KMS-11 (cell line): ENCODE data around the gene STEAP1B.
A peak's percentile ranks its signal among the peaks of the same experiment; 100 is the strongest.
"Not testable (repeated sequence)": the region's sequence is repeated elsewhere in the genome, so short reads cannot be mapped to it uniquely, and the experiment has no call there.

Experiments used
- H2AFZ ChIP-seq: fragments of 200-600 bp; sonication (generic); 2 replicates; pipeline ENCODE4 v1.6.1; 2016; ENCODE audit warnings: antibody characterized with exemption, mixed run types, low read depth
- H3K27ac ChIP-seq: fragments of 200-600 bp; sonication (generic); 2 replicates; pipeline ENCODE4 v1.6.1; 2016; ENCODE audit warnings: mild to moderate bottlenecking, mixed run types
- H3K27me3 ChIP-seq: fragments of 200-600 bp; sonication (generic); 2 replicates; pipeline ENCODE4 v1.6.1; 2017; ENCODE audit warnings: mild to moderate bottlenecking, low read depth, mixed run types, moderate library complexity; ENCODE audit not compliant: insufficient read depth
- H3K36me3 ChIP-seq: fragments of 200-600 bp; sonication (generic); 2 replicates; pipeline ENCODE4 v1.6.1; 2017; ENCODE audit warnings: mild to moderate bottlenecking, mixed run types; ENCODE audit not compliant: insufficient read depth
- H3K4me1 ChIP-seq: fragments of 200-600 bp; sonication (generic); 2 replicates; pipeline ENCODE4 v1.6.1; 2016; ENCODE audit warnings: mild to moderate bottlenecking, low read depth, mixed run types; ENCODE audit not compliant: poor library complexity, severe bottlenecking
- H3K4me2 ChIP-seq: fragments of 200-600 bp; sonication (generic); 2 replicates; pipeline ENCODE4 v1.7.0; 2016; ENCODE audit warnings: mild to moderate bottlenecking, mixed run types
- H3K4me3 ChIP-seq: fragments of 200-600 bp; sonication (generic); IDR thresholded peaks from 2 replicates; pipeline ENCODE4 v1.6.1; 2017; ENCODE audit warnings: low read depth, low read length, mixed read lengths; ENCODE audit not compliant: insufficient read depth
- H3K79me2 ChIP-seq: fragments of 200-600 bp; sonication (generic); 2 replicates; pipeline ENCODE4 v1.6.1; 2016; ENCODE audit warnings: low read depth, mixed run types; ENCODE audit not compliant: insufficient read depth
- H3K9ac ChIP-seq: fragments of 200-600 bp; sonication (generic); 2 replicates; pipeline ENCODE4 v1.6.1; 2016; ENCODE audit warnings: mild to moderate bottlenecking, mixed run types
- H4K20me1 ChIP-seq: fragments of 200-600 bp; sonication (generic); 2 replicates; pipeline ENCODE4 v1.6.1; 2016; ENCODE audit warnings: mild to moderate bottlenecking, mixed run types; ENCODE audit not compliant: insufficient read depth
- TF ChIP-seq, protein P1 (sequence below): fragments of 200-600 bp; sonication (generic); conservative IDR thresholded peaks from 2 replicates; pipeline ENCODE4 v1.6.1; 2017; ENCODE audit warnings: low read depth, mild to moderate bottlenecking, antibody characterized with exemption, low read length, moderate library complexity, mixed read lengths

STEAP1B gene

DNA sequence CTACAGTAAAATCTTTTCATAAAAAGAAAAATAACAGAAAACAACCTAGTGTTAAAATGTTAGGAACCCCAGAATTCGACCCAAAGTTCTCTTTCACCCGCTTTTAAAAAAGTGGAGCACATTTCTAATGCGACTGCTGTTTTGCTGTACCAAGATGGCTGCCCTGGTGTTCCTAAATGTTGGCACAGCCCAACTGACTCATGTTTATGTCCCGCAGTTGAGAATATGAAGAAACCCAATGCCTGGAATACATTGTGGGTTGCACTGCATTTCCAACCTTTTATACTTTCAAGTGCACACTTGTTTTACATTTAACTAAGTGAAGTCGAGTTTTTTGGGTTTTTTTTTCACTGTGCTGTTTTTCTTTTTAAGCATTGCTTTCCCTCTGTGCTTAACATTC is 944 bp downstream of the STEAP1B start:
- Histone ChIP-seq H3K27ac (no peak overlapping the region), H3K4me3 (no peak overlapping the region), H3K4me2 (no peak overlapping the region), H3K4me1 (peaks cover 20% of the 10 kb centered on the region), H3K27me3 (no peaks in the 10 kb centered on the region), H3K79me2 (no peaks in the 10 kb centered on the region), H4K20me1 (no peaks in the 10 kb centered on the region), H2AFZ (no peak overlapping the region), H3K9ac (no peak overlapping the region), H3K36me3 (no peaks in the 10 kb centered on the region)
- TF ChIP-seq, protein P1, sequence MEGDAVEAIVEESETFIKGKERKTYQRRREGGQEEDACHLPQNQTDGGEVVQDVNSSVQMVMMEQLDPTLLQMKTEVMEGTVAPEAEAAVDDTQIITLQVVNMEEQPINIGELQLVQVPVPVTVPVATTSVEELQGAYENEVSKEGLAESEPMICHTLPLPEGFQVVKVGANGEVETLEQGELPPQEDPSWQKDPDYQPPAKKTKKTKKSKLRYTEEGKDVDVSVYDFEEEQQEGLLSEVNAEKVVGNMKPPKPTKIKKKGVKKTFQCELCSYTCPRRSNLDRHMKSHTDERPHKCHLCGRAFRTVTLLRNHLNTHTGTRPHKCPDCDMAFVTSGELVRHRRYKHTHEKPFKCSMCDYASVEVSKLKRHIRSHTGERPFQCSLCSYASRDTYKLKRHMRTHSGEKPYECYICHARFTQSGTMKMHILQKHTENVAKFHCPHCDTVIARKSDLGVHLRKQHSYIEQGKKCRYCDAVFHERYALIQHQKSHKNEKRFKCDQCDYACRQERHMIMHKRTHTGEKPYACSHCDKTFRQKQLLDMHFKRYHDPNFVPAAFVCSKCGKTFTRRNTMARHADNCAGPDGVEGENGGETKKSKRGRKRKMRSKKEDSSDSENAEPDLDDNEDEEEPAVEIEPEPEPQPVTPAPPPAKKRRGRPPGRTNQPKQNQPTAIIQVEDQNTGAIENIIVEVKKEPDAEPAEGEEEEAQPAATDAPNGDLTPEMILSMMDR, result no peak

DNA sequence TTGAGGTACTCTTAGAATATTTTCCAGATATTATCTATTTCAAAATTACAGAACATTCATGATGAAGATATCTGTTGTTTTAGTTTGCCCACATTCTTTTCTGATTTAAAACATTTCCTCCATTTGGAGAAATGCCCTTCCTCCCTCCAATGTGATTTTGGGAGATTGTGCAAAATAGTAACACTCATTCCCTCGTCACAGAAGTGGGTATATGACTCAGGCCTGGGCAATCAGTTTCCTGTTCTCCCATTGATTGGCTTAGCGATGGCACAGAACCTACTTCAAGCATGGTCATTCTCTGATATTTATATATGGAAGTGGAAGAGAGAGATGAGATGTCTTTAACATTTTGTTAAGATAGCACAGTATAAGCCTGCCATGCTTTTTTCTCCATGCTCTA is 3.1 kb downstream of the STEAP1B start:
- H2AFZ ChIP-seq, H3K27ac ChIP-seq, H3K4me2 ChIP-seq: not testable (repeated sequence)

DNA sequence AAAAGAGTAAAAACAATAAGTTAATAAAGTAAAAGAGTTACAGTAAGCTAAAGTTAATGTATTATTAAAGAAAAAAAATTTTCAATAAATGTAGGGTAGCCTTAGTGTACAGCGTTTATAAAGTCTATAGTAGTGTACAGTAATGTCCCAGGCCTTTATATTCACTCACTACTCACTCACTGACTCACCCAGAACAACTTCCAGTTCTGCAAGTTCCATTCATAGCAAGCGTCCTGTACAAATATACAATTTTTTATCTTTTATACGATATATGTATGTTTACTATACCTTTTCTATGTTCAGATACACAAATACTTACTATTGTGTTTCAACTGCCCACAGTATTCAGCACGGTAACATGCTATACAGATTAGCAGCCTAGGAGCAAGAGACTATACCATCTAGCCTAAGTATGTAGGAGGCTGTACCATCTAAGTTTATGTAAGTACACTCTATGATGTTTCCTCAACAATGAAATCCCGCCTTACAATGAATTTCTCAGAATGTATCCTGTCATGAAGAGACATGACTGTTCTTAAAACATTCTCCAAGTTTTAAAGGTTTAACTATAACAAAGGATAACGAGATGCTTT is 3.6 kb downstream of the STEAP1B start:
- H3K4me3 ChIP-seq, H3K27me3 ChIP-seq, H3K36me3 ChIP-seq, H3K79me2 ChIP-seq, H2AFZ ChIP-seq, H3K27ac ChIP-seq, H4K20me1 ChIP-seq, H3K4me2 ChIP-seq, H3K9ac ChIP-seq, H3K4me1 ChIP-seq: not testable (repeated sequence)

More for the DNA sequence above, 3.1 kb downstream of the STEAP1B start:
- H3K4me1 ChIP-seq, result peaks cover 10% of the 10 kb centered on the region
- H3K79me2 ChIP-seq, H3K4me3 ChIP-seq, H3K27me3 ChIP-seq, H4K20me1 ChIP-seq, H3K36me3 ChIP-seq, H3K9ac ChIP-seq: not testable (repeated sequence)

DNA sequence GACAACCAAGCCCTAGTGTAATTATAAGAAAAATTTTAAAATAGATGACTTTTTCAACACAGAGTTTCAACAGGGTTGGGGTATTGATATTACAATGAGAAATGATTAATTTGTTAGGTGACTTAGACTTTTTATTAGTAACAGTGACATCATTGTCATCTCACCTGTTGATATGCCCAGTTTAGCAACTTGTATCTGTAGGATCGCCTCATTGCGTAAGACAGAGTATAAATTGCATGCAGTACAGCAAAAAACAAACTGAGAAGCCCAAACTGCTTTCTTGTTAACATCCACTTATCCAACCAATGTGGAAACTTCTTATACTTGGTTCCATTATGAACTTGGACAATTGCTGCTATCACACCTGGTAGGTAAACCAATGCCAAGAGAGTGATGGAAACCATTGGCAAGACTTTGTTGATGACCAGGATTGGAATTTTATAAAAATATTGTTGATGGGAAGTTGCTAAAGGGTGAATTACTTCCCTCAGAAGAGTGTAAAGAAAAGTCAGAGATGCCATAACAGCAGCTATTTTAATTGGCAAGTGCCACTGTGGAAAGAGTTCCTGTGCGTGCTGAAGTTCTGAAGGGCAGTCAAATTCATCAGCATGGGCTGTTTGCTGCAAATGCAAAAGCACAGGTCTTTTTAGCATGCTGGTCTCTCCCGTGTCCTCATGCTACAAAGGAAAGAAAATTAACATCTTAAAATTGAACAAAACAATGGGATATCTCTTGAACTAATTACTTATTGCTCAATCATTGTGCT is 6.6 kb downstream of the STEAP1B start:
- H3K79me2 ChIP-seq, H3K27me3 ChIP-seq, H3K4me3 ChIP-seq, H2AFZ ChIP-seq, H3K4me2 ChIP-seq, H3K36me3 ChIP-seq, H3K27ac ChIP-seq, H4K20me1 ChIP-seq, H3K9ac ChIP-seq: not testable (repeated sequence)
- peaks cover 10% of the 10 kb centered on the region for H3K4me1 ChIP-seq

DNA sequence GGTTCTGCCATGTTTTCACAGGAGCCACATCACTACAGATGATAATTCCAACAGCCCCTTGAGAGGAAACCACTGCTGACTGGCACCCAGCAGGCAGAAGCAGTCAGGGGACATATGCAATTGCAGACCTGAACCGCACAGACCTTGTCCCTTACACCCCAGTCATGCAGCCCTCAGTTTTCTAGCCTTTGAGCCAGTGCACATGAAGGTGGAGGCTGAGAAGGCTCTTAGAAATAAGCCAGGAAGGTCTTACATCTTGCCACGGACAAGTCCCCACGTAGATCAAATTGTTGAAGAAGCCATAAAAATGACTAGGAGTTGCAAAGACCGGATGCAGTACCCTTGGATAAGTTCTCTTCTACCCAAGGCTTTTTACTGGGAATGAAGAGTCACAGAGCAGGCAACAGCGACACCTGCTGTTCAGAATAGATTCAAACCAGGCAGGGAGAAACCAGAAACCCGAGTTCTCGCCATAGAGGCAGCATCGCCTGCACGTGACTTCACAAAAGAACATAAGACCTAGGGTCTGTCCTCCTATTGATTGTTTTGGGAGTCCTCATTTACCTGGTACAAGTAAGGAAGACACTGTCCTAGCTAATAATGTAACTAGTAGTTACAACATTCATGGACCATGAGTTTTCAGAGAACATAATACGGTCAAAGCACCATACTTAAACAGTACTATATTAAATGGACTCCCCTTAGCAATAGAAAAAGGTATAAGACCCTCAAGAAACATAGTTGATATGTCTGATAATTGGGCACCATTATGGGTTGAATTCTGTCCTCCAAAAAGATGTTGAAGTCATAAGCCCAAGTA is 11.1 kb downstream of the STEAP1B start:
- H3K79me2 ChIP-seq, result no peaks in the 10 kb centered on the region
- peaks cover 47% of the 10 kb centered on the region for H3K4me1 ChIP-seq
- H2AFZ ChIP-seq, result peak overlapping the region; percentile 61
- peak overlapping the region; percentile 65 for H3K4me2 ChIP-seq
- H3K9ac ChIP-seq, result peak overlapping the region; percentile 47; the same call in 1 of the 2 replicates
- H3K4me3 ChIP-seq, result no peak overlapping the region
- no peaks in the 10 kb centered on the region for H4K20me1 ChIP-seq
- peak overlapping the region; percentile 83 for H3K27ac ChIP-seq
- no peaks in the 10 kb centered on the region for H3K36me3 ChIP-seq
- no peaks in the 10 kb centered on the region for H3K27me3 ChIP-seq
- TF ChIP-seq, protein P1, result peak; percentile 99
